Measurements from ENCODE around the gene GRB2.
"Not testable (repeated sequence)": the region's sequence is repeated elsewhere in the genome, so short reads cannot be mapped to it uniquely, and the experiment has no call there.

Gene GRB2

DNA sequence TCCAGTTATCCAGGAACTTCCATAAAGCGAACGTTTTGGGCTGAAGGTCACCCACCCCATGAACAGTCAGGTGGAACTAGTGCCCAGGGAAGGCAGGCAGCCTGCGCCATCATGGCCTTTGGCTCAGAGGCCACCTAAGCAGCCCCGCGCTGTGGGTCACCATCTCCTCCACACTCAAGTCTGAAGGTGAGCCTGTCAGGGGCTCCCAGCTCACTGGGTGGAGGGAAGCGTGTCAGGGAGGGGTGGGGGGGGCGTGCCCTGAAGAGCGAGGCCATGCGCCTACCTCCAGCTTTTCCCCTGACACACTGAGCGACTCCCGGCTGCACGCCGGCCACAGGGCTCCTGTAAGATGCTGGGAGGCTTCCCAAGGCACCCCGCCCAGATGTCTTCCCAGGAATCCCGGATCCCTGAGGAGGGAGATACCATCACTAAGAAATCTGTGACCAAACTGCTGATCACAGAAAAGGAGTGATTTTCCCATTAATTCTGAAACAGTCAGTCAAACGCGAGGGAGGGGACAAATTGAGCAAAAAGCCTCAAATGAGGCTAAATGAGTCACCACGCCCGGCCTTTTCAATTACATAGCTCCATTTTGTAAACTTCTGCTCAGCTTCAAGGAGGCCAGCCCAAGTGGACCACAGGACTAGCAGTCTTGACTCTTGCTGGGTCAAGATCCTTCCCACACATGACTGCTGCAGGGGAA, 89.8 kb downstream of the GRB2 start:
- peak; percentile 42 for DNase-seq

DNA sequence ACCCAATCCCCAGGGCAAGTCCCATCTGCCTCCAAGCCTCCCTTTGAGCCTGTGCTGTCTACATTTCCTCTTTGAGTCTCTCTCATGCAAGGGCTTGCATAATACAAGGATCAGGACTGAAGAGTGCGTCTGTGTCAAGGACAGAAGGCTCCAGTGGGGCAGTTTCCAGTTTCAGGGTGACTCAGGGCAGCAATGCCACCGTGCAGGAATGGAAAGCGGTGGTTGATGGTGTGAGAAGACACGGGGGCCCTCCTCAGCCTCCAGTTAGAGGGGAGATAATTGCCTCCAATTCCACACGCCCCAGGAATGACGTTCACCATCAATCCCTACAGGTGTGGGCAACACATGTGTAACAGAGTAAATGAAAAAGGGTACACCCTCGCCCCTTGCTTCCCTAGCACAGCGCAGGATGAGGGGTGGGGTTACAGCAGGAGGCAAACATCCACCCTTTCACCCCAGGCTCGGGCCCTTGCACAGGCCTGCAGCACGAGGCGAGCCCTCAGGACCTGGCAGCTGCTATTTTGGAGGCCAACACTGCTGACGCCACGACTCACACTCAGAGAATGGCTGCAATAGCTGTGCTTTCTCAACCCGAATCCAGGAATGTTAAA, 91.4 kb downstream of the GRB2 start:
- no peak for DNase-seq

DNA sequence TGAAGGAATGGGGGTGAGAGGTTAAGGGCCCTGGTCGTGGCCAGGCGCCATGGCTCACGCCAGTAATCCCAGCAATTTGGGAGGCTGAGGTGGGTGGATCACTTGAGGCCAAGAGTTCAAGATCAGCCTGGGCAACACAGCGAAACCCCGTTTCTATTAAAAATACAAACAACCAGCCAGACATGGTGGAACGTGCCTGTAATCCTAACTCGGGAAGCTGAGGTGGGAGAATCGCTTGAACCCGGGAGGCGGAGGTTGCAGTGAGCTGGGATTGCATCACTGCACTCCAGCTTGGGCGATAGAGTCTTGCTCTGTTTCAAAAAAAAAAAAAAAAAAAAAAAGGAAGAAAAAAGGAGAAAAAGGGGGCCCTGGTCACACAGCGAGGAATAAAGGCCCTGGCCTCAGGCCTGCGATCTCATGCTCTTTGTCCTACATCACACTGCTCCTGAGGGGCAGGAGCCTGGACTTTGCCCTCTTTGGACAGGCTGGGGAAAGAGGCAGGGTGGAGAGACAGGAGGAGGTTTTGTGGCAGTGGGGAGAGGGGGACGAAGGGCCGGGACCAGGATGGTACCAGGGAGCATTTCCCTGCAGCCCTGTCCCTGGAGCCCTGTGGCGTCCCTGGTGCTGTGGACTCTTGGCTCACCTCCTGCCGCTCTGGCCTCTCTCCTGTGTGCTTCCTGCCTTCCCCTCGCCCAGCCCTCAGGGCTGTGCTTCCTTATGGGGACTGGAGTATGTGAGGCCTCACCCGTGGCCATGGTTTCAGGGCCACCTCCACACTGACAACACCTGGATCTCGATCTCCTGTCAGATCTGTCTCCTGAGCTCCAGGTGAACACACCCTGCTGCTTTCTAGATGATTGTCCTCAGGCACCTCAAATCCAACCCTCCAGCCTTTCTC, 96.5 kb downstream of the GRB2 start:
- no peak for DNase-seq

DNA sequence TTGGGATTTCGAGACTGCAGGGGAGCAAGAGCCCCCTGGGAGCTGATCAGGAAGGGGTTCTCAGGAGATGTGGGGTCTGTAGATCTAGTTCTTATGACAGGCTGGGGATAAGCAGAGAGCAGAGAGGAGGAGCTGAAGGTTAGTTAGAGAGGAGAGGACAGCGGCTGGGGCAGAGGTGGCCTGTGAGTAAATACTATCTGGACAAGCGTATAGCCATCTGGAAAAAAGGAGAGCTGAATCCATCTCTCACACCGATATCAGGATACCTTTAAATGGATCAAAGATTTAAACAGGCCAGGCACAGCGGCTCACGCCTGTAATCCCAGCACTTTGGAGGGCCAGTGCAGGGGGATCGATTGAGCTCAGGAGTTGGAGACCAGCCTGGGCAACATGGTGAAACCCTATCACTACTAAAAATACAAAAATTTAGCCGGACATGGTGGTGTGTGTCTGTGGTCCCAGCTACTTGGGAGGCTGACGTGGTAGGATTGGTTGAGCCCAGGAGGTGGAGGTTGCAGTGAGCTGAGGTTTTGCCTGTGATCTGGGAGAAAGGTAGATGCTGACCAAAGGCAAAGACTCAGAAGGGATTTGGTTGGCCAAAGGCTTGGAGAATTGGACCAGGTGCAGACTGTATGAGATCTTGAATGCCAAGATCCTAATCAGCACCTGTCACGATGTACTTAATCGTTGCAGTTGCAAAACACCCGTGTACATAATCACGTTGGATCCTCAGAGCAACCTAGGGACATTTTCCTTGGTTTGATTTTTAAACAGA, 97.3 kb downstream of the GRB2 start:
- no peak for DNase-seq

DNA sequence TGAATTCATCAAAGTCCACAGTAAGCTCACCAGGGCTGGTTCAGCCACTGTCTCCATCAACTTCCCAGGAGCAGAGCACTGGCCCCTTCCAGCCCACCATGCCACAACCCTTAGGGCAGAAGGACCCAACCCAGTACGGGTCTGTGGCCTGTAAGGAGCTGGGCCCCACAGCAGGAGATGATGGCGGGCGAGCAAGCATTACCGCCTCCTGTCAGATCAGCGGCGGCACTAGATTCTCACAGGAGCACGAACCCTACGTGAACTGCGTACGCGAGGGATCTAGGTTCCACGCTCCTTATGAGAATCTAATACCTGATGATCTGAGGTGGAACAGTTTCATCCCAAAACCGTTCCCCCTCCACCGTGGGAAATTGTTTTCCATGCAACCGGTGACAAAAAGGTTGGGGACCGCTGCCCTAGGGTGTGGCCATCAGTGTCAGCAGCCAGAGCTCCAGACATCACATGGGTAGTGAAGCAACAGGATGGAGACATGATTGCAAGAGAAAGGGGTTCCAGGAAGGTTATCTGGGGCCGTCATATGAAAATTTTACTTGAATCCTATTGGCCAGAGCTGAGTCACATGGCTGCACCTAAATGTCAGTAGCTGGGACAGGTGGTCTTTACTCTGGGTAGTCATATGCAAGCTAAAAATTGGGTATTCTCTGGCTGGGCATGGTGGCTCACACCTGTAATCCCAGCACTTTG, 103.8 kb downstream of the GRB2 start:
- DNase-seq: no peak

DNA sequence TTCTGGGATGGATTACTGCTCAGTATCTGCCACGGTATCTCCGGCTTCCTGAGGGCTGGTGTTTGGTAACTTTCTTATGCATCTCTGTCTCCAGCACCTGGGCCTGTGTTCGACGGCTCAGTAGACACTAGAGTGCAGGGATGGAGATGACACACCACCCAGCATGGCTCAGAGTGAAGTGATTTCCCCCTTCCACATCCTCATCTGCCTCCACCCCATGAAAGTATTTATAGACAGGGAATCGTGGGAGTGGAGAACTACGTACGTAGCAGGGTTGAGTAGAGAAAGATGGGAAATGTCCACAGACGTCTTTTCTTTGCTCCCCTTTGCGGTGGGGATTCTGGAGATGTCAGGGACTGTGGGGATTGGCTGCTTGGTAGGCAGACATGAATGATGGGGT, 104.4 kb downstream of the GRB2 start:
- no peak for DNase-seq

DNA sequence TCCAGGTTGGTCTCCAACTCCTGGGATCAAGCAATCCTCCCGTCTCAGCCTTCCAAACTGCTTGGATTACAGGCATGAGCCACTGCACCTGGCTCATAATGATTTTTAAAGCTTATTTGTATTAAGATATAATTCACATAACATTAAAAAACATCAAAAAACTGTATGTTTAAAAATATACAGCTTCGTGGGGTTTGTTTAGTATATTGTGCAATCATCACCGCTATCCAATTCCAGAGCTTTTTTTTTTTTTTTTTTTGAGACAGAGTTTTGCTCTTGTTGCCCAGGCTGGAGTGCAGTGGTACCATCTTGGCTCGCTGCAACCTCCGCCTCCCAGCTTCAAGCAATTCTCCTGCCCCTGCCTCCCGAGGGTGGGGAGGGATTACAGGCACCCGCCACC, 105.2 kb downstream of the GRB2 start:
- DNase-seq: no peak

DNA sequence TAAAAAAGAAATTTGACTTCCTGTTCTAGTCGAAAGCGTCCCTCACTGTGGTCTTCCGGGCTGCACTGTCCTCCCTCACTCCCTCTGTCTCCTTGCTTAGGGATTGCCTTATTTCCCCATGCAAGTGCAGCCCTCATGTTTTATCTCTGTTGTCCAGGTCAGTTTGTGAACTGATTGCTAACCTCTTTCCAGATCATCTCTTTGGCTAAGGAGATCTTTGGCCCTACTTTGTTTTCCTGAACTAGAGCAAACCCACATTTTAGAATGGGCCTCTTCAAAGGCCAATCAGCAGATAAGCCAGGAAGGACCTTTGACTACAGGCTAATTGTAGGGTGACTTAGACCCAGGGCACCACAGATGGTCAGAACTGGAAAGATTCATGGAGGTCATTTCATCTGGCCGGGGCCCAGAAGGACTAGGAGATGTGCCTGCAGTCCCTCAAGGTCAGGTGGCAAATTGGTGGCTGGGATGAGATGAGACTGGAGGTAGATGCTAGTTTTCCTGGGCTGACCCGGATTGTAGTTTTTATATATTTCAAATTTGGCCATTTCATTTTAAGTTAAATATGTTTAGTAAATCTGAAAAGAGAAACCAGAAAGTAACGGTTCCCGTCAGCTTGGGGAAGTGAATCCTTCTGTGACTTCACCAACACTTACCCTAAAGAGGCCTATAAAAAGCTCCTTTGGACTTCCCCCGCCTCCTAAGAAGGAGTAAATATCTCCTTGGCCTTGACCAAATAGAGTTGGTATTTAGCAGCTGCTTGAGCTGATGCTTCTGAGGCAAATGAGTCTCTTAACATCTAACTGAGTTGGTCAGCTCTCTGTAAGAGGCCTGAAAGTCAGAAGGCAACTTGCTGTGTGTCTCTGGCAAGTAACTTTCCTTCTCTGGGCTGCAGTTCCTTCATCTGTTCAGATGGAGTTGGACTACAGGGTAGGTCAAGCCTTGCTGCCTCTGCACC, 110.0 kb downstream of the GRB2 start:
- DNase-seq: peak; percentile 42

DNA sequence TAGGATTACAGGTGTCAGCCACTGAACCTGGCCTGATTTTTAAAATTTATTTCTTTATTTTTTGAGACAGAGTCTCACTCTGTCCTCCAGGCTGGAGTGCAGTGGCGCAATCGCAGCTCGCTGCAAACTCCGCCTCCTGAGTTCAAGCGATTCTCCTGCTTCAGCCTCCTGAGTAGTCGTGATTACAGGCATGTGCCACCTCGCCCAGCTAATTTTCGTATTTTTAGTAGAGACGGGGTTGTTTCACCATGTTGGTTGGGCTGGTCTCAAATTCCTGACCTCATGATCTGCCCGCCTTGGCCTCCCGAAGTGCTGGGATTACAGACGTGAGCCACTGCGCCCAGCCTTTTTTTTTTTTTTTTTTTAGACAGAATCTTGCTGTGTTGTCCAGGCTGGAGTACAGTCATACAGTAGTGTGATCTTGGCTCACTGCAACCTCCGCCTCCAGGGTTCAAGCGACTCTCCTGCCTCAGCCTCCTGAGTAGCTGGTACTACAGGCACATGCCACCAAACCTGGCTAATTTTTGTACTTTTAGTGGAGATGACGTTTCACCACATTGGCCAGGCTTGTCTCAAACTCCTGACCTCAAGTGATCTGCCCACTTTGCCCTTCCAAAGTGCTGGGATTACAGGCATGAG, 112.5 kb downstream of the GRB2 start:
- not testable (repeated sequence) for DNase-seq

DNA sequence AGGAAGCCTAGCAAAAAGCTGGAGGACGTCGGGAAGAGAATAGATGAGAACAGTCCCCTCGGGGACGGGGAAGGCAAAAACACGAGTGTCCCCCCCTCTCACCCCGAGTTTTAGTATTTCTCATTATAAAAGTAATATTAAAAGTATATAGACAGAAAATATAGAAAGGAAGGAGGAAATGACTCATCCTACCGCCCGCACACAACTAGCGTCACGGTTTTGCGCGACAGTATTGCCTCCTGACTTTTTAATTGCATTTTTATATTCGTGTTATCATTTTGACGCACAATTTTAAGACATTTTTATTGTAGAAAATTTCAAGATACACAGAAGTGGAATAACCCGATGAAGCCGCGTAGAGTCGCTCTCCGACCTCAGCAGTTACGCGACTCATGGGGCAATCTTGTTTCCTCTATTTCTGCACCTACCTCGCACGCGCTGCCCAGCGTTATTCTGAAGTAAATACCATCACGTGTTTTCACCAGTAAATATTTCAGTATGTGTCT, 115.6 kb downstream of the GRB2 start:
- peak; percentile 78 for DNase-seq

DNA sequence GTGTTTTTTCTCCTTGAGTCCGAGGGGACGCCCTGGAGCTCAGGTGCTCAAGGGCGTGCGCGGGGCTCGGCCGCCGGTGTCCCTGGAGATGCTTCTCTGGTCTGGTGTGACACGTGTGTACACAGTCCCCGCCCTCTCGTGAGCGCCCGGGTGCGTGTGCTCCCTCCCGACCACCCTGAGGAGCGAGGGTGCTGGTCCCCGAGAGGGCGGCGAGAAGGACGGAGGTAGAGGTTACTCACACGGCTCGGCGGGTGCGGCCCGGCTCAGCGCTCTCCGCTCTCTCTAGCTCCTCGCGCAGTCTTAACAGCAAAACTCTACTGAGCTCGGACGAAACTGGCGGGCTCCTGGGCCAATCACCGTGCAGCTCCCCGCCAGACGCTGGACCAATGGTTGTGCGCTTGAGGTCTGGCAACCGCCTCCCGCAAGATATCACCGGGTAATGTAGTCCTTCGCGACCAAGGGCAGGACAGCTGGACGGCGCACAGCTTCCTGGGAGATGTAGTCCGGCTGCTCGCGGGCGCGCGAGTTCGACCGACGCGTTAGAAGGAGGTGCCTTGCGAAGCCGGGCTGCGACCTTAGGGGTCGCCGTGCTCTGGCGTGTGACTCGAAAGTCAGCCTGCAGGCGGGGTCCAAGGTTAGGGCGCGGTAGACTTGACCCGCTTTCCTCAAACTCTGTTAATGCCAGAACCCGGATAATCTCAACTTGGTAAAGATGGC, 116.2 kb downstream of the GRB2 start, which contains the start of gene SLC25A19:
Gene SLC25A19, minus strand, starts transcription at position 319 of the 717 bp plus-strand sequence. CDS start 2,669 bp downstream, outside the sequence.
- DNase-seq: peak; percentile 97

DNA sequence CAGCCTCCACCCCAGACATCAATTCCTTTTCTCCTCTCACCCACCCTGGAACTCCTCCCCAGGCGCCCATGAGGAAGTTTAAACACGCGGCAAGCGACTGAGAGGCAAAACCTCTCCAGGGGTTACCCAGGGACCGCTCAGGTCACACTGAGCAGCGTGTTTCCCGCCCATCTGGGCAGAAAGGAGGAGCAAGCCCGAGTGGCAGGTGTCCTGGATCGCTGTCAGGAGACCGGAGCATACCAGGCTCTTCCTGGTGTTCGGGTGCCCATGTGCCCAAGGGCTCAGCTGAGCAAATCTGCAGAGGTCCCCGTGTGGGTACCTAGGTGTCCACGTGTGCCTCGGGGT, 116.7 kb downstream of the GRB2 start:
- peak; percentile 63 for DNase-seq

DNA sequence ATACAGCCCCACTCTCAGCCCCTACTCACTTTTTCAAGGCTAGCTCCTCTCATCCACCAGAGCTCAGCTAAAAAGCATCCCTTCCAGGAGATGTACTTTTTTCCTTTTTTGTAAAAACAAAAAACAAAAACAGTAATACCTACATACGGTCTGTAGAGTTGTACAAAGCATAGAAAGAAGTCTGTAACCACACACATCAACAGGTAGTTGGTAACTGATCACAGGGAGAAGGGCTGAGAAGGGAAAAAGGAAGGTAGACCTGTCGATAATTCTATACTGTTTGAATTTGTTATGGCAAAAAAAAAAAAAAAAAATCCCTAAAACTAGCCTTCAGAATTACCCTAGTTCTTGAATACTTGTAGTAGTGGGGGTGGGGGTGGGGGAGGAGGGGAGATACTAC, 117.1 kb downstream of the GRB2 start:
- DNase-seq: no peak

DNA sequence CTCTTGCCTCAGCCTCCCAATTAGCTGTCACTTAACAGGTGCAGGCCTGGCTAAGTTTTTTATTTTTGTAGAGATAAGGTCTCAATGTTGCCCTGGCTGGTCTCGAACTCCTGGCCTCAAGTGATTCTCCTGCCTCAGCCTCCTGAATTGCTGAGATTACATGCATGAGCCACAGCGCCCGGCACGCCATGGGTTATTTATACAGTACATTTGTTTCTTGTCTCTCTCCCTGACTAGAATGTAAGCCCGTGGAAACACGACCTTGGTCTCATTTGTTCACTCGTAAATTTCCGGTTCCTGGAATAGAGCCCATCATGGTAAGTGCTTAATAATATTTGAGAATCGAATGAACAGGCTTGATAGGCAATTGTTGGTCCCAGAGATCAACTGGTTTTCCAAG, 118.3 kb downstream of the GRB2 start:
- no peak for DNase-seq

DNA sequence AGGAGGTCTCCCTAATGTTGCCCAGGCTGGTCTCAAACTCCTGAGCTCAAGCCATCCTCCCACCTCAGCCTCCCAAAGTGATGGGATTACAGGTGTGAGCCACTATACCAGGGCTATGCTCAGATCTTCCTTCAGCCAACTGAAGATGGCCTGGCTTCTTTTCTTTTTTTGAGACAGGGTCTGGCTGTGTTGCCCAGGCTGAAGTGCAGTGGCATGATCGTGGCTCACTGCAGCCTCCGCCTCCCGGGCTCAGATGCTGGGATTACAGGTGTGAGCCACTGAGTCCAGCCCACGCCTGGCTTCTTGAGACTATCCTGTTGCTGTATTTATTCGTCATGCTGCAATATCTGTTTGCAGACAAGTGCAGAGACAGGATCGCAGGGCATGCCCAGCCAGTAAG, 120.4 kb downstream of the GRB2 start:
- DNase-seq: no peak

DNA sequence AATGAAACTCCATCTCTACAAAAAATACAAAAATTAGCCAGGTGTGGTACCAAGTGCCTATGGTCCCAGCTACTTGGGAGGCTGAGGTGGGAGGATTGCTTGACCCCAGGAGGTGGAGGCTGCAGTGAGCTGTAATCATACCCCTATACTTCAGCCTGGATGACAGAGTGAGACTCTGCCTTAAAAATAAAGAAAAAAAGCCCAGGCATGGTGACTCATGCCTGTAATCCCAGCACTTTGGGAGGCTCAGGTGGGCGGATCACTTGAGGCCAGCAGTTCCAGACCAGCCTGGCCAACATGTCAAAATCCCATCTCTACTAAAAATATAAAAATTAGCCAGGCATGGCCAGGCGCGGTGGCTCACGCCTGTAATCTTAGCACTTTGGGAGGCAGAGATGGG, 125.3 kb downstream of the GRB2 start:
- DNase-seq: not testable (repeated sequence)

DNA sequence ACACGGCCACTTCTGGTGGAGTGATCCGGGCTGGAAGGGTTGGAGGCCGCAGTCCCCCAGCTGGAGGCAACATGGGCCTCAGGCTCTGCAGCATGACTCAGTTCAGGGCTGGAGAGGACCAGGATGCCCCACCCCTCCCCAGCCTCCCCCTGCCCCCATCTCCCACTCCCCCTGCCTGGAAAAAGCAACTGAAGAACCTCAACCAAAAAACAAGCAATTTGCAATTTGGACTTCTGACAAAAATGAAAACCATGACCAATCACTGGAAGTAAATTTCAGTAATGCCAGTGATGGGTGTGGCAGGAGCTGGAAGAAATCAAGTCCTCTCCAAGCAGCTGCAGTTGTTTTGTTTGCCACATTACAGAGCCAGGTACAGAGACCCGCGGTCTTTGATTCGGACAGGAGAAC, 127.8 kb downstream of the GRB2 start:
- no peak for DNase-seq

DNA sequence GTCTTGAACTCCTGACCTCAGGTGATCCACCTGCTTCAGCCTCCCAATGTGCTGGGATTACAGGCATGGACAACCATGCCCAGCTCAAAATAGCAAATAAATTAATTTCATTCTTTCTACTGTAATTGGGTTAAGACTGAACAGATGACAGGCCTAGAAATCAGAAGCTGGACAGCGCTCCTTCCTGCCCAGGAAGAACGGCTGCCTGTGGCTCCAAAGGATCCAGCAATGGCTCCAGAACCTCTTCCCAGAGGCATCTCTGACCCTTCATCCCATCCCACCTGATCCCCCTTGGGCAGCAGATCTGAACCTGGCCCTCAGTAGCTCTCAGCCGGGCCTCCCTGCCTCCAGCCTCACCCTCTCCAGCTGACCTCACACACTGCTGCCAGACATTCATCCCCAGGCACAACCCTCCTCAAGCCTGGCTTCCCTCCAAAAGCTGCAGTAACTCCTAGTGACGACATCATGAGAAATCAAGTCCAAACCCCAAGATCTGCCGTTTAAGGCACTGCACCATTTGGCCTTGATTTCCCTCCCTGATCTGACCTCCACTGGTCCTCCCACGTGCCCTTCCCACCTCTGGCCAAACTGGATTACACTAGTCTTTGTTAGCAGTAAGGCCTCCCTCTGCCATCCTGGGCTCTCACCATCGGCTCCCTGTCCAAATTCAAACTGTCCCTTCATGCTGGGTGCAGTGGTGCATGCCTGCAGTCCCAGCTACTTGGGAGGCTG, 131.3 kb downstream of the GRB2 start:
- no peak for DNase-seq

DNA sequence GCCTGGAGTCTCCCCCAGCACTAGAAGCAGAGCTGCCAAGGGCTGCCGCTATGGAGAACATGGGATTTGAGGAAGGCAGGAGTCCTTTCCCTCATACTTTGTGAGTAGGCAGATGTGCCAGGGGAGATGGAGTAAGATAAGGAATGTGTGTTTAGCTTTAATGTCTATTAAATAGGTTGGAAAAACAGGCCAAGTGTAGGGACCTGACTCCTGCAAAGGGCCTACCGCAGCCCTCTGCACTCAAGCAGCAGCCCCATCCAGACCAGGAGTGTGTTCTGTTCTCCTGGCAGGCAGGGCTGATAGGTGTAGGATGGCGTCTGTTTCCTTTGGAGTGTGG, 132.7 kb downstream of the GRB2 start:
- DNase-seq: no peak
